Effector memory CD8-positive, alpha-beta T cell (primary cell): ENCODE measurements around the gene DDAH1.

ENCODE experiments used
- ATAC-seq: fragments of 150-1000 bp; cut with Tn5 transposase; replicated peaks from 2 replicates; pipeline ENCODE4 v1.10.0; 2021; ENCODE audit warnings: mild to moderate bottlenecking, moderate library complexity
- DNase-seq, 3 experiments: peaks; one replicate each; pipeline ENCODE4 v3.0.0; 2021
- H3K27ac Mint-ChIP-seq, 2 donors: one replicate each; pipeline ENCODE4 v1.8.0; 2022; ENCODE audit warnings: mild to moderate bottlenecking in 2 of 2, mixed read lengths in 2 of 2, moderate library complexity in 2 of 2
- H3K27me3 Mint-ChIP-seq, 2 donors: one replicate each; pipeline ENCODE4 v1.8.0; 2022; ENCODE audit warnings: mixed read lengths in 2 of 2
- H3K36me3 Mint-ChIP-seq: one replicate; pipeline ENCODE4 v1.8.0; 2022; ENCODE audit warnings: mild to moderate bottlenecking, moderate library complexity, mixed read lengths; ENCODE audit not compliant: insufficient read depth
- H3K4me1 Mint-ChIP-seq, 2 donors: one replicate each; pipeline ENCODE4 v1.8.0; 2022; ENCODE audit warnings: low read depth in 2 of 2, mixed read lengths in 2 of 2
- H3K4me3 Mint-ChIP-seq, 2 donors: one replicate each; pipeline ENCODE4 v1.8.0; 2022; ENCODE audit warnings: mild to moderate bottlenecking in 2 of 2, mixed read lengths in 2 of 2, moderate library complexity in 2 of 2
- H3K9me3 Mint-ChIP-seq, 2 donors: one replicate each; pipeline ENCODE4 v1.8.0; 2022; ENCODE audit warnings: mixed read lengths in 2 of 2

The DDAH1 gene

GRCh38 chr1:85316321-85316720, 148.6 kb downstream of the DDAH1 start:
- Mint-ChIP-seq H3K9me3 (no peaks in the 10 kb centered on the region), H3K4me1 (peaks cover 0 to 3% of the 10 kb centered on the region in 2 donors), H3K27ac (no peak overlapping the region), H3K27me3 (peaks cover 75 to 91% of the 10 kb centered on the region in 2 donors), H3K4me3 (no peak overlapping the region), H3K36me3 (no peaks in the 10 kb centered on the region)
- ATAC-seq: no peak
- DNase-seq: no peak

DNA sequence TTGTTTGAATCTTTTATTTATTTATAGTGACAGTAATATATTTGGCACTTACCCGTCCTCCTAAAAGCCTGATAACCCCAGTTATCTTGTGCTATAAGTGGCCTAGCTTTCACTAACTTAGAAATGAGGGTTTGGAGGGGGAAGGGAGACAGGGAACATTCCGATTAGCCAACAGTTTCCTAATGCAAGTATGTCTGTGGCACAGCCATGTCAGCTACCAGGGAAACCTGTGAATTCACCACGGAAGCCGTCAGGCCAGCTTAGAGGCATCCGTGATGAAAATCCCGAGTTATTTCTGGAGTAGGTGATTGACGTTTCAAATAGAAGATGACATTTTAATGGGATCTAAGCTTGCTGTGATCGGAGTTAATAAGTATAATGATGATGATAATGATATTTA, 149.2 kb downstream of the DDAH1 start:
- Mint-ChIP-seq H3K27ac (no peak overlapping the region), H3K9me3 (no peaks in the 10 kb centered on the region), H3K36me3 (no peaks in the 10 kb centered on the region), H3K27me3 (peaks cover 74 to 90% of the 10 kb centered on the region in 2 donors), H3K4me3 (no peak overlapping the region), H3K4me1 (peaks cover 0 to 2% of the 10 kb centered on the region in 2 donors)
- DNase-seq: no peak
- ATAC-seq: no peak

DNA sequence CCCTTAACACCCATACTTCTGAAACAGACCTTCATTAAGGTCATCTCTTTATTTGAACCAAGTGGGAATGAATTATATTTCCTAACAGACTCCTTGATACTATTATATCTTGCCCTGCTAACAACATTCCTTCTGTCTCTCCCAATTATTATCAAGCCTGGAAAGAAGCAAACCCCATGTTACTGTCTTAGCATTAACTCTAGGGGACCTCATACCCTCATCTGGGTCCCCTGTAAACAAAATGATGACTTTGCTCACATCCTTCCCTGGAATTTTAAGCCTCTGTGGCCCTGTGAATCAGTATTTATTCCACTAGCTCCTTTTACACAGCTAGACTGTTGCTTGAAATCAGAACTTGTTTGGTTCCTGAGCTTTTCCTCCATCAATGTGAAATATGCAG, 150.2 kb downstream of the DDAH1 start:
- H3K4me3 Mint-ChIP-seq: no peak overlapping the region
- no peaks in the 10 kb centered on the region for H3K36me3 Mint-ChIP-seq
- no peaks in the 10 kb centered on the region for H3K9me3 Mint-ChIP-seq
- no peak for ATAC-seq
- H3K4me1 Mint-ChIP-seq: no peaks in the 10 kb centered on the region
- no peak overlapping the region for H3K27ac Mint-ChIP-seq
- no peak for DNase-seq
- peaks cover 74 to 90% of the 10 kb centered on the region in 2 donors for H3K27me3 Mint-ChIP-seq

DNA sequence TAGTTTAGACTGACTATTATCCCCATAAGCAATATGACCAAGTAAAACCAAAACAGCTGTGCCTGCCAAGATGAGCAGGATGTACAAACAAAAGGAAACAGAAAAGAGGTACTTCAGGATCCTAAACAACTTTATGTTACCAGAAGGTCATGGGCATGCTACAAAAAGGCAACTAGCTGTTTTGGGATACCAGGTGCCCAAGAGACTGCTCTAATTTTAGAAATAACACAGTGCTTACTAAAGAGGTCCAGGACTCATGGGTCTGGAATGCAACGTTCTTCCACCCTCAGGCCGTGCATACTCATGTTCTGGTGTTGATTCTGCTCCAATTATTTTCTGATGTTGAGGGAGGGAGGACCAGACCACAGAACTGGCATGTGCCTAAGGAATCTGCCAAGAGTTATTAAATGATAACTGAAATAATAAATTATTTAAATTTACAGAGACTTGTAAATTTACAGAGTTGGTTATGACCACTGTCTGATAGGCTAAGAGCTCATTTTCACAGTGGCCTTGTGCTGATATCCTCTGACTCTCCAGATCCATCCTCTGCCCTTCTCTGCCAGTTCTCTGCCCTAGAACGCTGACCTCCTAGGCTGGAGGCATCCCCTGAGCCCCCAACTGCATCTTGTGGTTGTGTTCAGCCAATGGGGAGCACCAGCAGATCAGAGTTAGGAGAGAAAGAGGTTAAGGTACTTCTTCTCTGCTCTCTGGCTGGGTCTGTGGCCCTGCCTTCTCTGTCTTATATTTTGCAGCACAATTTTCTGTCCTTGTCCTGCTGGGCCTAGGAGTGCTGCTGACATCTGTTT, 150.9 kb downstream of the DDAH1 start:
- peaks cover 74 to 90% of the 10 kb centered on the region in 2 donors for H3K27me3 Mint-ChIP-seq

DNA sequence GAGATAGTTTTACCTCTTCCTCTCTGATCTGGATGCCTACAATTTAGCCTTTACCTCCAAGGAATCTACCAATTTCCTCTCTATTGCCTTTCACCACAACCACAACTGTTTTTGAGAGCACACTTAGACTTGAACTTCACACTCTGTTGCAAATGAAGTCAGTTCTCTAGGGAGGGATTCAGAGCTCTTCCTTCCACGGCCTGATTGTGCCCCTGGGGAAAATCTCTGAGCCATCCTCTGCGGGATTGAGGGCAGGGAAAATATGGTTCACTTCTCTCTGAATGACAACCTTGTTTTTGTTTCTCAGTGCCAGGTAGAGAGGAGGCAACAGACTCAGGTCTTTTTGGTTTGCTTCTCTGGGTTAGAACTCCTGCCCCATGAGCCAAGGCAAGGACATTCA, 153.1 kb downstream of the DDAH1 start:
- Mint-ChIP-seq H3K27ac (no peak overlapping the region), H3K4me3 (no peak overlapping the region), H3K27me3 (peaks cover 67 to 90% of the 10 kb centered on the region in 2 donors), H3K36me3 (no peaks in the 10 kb centered on the region), H3K4me1 (peaks cover 0 to 7% of the 10 kb centered on the region in 2 donors), H3K9me3 (no peaks in the 10 kb centered on the region)
- DNase-seq (no peak), ATAC-seq (no peak)

More for the DNA sequence above, 150.9 kb downstream of the DDAH1 start:
- H3K36me3 Mint-ChIP-seq: no peaks in the 10 kb centered on the region
- DNase-seq (no peak), ATAC-seq (no peak)
- no peaks in the 10 kb centered on the region for H3K4me1 Mint-ChIP-seq
- H3K27ac Mint-ChIP-seq: no peak overlapping the region
- no peak overlapping the region for H3K4me3 Mint-ChIP-seq
- no peaks in the 10 kb centered on the region for H3K9me3 Mint-ChIP-seq

DNA sequence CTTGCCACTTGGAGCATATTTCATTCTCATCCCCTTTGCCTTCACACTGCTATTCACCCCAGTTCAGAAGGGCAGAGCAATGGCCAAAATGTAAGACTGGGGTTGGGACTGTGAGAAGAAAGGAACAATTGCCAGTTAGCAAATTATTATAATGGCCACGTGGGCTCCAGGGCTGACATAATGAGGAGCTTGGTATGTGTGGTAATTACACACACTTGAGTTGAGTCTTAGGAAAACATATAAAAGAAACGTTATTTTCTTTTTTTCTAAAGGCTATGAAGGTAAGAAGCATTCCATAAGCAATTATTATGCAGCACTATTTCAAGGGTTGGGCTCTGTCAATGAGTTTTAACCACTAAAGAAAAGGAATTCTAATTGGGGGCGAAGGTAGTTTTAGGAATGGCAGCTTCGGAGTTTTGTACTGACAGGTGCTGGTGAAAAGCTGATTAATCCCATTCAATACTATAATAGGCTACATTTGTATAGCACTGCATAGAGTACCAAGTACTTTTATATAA, 156.1 kb downstream of the DDAH1 start:
- DNase-seq: no peak
- peaks cover 64 to 76% of the 10 kb centered on the region in 2 donors for H3K27me3 Mint-ChIP-seq
- no peak overlapping the region for H3K27ac Mint-ChIP-seq

DNA sequence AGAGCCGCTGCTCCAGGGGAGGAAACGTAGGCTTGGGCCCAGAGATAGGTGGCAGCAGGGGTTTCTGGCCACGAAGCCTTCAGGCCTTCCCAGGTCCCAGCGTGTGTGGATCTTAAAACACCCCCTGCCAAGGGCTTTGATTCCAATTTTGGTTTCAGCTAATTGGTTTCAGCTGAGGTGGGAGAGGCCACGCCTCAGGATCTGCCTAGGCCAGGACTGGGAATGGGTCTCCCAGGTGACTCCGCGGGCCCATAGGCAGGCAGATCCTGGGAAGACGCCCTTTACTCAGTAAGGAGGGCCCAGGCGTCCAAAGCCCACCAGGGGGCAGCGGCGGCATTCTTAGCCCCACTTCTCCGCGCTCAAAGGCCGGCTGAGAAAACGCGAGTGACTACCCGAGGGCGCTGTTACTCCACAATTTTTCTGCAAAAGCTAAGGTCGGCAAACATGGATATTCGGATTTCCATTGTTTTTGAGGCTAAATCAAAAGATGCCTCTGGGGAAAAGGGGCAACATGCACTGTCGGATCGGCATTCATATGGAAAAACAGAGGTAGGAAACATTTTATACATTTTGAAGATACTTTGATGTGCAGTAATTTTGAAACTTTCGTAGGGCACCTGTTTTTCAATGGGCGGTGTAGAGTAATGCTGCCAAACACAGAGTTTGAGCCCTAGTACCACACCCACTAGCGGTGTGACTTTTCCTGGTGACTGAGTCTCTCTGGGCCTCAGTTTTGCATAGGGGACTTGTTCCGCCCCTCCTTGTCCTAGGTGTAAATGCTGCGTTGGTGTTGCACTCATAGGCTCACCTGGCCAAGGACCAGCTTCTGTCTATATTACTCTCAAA, 156.7 kb downstream of the DDAH1 start:
- Mint-ChIP-seq H3K27me3 (peaks cover 60 to 69% of the 10 kb centered on the region in 2 donors), H3K4me1 (peaks cover 0 to 7% of the 10 kb centered on the region in 2 donors), H3K27ac (no peak overlapping the region), H3K4me3 (peak overlapping the region; percentile 41 to 57), H3K36me3 (no peaks in the 10 kb centered on the region), H3K9me3 (no peaks in the 10 kb centered on the region)
- peak; percentile 95 for ATAC-seq
- peak; percentile 43 to 53 (median 46) for DNase-seq

More for the DNA sequence above, 156.1 kb downstream of the DDAH1 start:
- no peaks in the 10 kb centered on the region for H3K9me3 Mint-ChIP-seq
- H3K4me1 Mint-ChIP-seq: peaks cover 0 to 7% of the 10 kb centered on the region in 2 donors
- H3K36me3 Mint-ChIP-seq: no peaks in the 10 kb centered on the region
- ATAC-seq: no peak
- peak overlapping the region in 1 of 2 donors; percentile 41 for H3K4me3 Mint-ChIP-seq

- Mint-ChIP-seq H3K4me3 (no peak overlapping the region), H3K27me3 (peaks cover 53 to 71% of the 10 kb centered on the region in 2 donors), H3K27ac (no peak overlapping the region), H3K36me3 (no peaks in the 10 kb centered on the region), H3K4me1 (peaks cover 0 to 7% of the 10 kb centered on the region in 2 donors), H3K9me3 (no peaks in the 10 kb centered on the region)
- DNase-seq (no peak), ATAC-seq (no peak)
Measured at GRCh38 chr1:85306236-85306635, 158.7 kb downstream of the DDAH1 start.

GRCh38 chr1:85303440-85304162, 161.4 kb downstream of the DDAH1 start:
- ATAC-seq: no peak
- DNase-seq: no peak
- no peaks in the 10 kb centered on the region for H3K9me3 Mint-ChIP-seq
- no peaks in the 10 kb centered on the region for H3K36me3 Mint-ChIP-seq
- peaks cover 30 to 46% of the 10 kb centered on the region in 2 donors for H3K27me3 Mint-ChIP-seq
- no peak overlapping the region for H3K4me3 Mint-ChIP-seq
- H3K4me1 Mint-ChIP-seq: peaks cover 11 to 15% of the 10 kb centered on the region in 2 donors
- no peak overlapping the region for H3K27ac Mint-ChIP-seq

GRCh38 chr1:85300140-85300539, 164.8 kb downstream of the DDAH1 start:
- DNase-seq (no peak), ATAC-seq (no peak)
- Mint-ChIP-seq H3K36me3 (peaks cover 6% of the 10 kb centered on the region), H3K4me3 (no peak overlapping the region), H3K4me1 (peaks cover 26 to 30% of the 10 kb centered on the region in 2 donors), H3K9me3 (no peaks in the 10 kb centered on the region), H3K27me3 (peaks cover 19 to 30% of the 10 kb centered on the region in 2 donors), H3K27ac (no peak overlapping the region)

GRCh38 chr1:85297855-85298629, 166.9 kb downstream of the DDAH1 start:
- peak overlapping the region; percentile 58 to 74 for H3K4me3 Mint-ChIP-seq
- H3K9me3 Mint-ChIP-seq: no peaks in the 10 kb centered on the region
- peaks cover 26 to 30% of the 10 kb centered on the region in 2 donors for H3K4me1 Mint-ChIP-seq
- H3K27me3 Mint-ChIP-seq: peaks cover 21 to 49% of the 10 kb centered on the region in 2 donors
- ATAC-seq (peak; percentile 98), DNase-seq (peak; percentile 64 to 69 (median 66))
- H3K36me3 Mint-ChIP-seq: peaks cover 6% of the 10 kb centered on the region
- peak overlapping the region; percentile 18 to 88 for H3K27ac Mint-ChIP-seq

DNA sequence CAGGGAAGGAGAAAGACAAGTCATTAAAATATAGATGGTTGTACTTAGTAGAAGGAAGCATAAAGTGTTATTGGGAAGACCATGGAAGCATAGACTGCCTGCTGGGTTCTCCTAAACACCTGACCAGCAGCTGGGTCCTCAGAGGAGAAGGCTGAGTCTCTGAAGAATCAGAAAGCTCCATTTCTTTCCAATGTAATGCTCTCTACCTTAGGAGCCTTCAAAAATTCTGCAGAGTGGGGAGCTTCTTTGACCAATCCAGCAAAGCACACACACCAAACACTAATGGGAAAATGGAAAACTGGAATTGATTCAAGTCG, 167.5 kb downstream of the DDAH1 start:
- no peaks in the 10 kb centered on the region for H3K9me3 Mint-ChIP-seq
- peak overlapping the region; percentile 58 to 74 for H3K4me3 Mint-ChIP-seq
- peaks cover 15 to 49% of the 10 kb centered on the region in 2 donors for H3K27me3 Mint-ChIP-seq
- no peak for ATAC-seq
- H3K27ac Mint-ChIP-seq: peak overlapping the region; percentile 18 to 88
- DNase-seq: no peak
- H3K36me3 Mint-ChIP-seq: peaks cover 6% of the 10 kb centered on the region
- peaks cover 26 to 30% of the 10 kb centered on the region in 2 donors for H3K4me1 Mint-ChIP-seq
